Naive thymus-derived CD4-positive, alpha-beta T cell (primary cell): ENCODE results near the gene RAB26. TPM values are rescaled to one million over a fixed set of nuclear protein-coding genes. Genes with fewer than 3 reads are reported as not detected.

ENCODE experiments used
- ATAC-seq: fragments of 150-1000 bp; cut with Tn5 transposase; 2 replicates; pipeline ENCODE4 v1.10.0; 2021; ENCODE audit warnings: mild to moderate bottlenecking, moderate library complexity
- CTCF ChIA-PET: fragments of 350-600 bp; sonication (Branson Sonifier 250); formaldehyde crosslinking; loops from one replicate; lab custom pipeline; 2021; ENCODE audit warnings: antibody characterized with exemption; lab: Charles Lee
- POLR2A ChIA-PET: fragments of 350-600 bp; sonication (Branson Sonifier 250); formaldehyde crosslinking; loops from one replicate; lab custom pipeline; 2021; ENCODE audit warnings: antibody characterized with exemption, inconsistent platforms; lab: Charles Lee
- DNase-seq, 9 donors: peaks; one replicate each; pipeline versions ENCODE4 v3.0.0 to v3.0.0-alpha.2; 2020 to 2022; ENCODE audit warnings: mixed read lengths in 1 of 9
- H3K27ac ChIP-seq: one replicate; pipeline ENCODE4 v1.7.0; 2013; ENCODE audit warnings: mild to moderate bottlenecking, low read depth, low read length, moderate library complexity
- H3K27me3 ChIP-seq, 2 donors: one replicate each; pipeline ENCODE4 v1.7.0; 2013; ENCODE audit warnings: low read length in 2 of 2, mild to moderate bottlenecking in 2 of 2, moderate library complexity in 2 of 2; ENCODE audit not compliant: control insufficient read depth in 2 of 2, insufficient read depth in 2 of 2
- H3K36me3 ChIP-seq, 3 experiments: 1 replicate in 2 of 3; 2 replicates in 1 of 3; pipeline ENCODE4 v1.7.0; 2013; ENCODE audit warnings: low read length in 3 of 3, mild to moderate bottlenecking in 3 of 3, moderate library complexity in 1 of 3; ENCODE audit not compliant: insufficient read depth in 3 of 3, control insufficient read depth in 2 of 3
- H3K4me1 ChIP-seq, 2 donors: one replicate each; pipeline ENCODE4 v1.7.0; 2013; ENCODE audit warnings: low read length in 2 of 2, mild to moderate bottlenecking in 2 of 2, moderate library complexity in 1 of 2; ENCODE audit not compliant: control insufficient read depth in 2 of 2, insufficient read depth in 2 of 2
- H3K4me3 ChIP-seq: 2 replicates; pipeline ENCODE4 v1.7.0; 2013; ENCODE audit warnings: mild to moderate bottlenecking, low read length
- H3K9me3 ChIP-seq, 3 experiments: 1 replicate in 2 of 3; 2 replicates in 1 of 3; pipeline ENCODE4 v1.7.0; 2013; ENCODE audit warnings: low read length in 3 of 3; ENCODE audit not compliant: control insufficient read depth in 2 of 3
- H3K27ac Mint-ChIP-seq, 9 donors: one replicate each; pipeline ENCODE4 v1.8.0; 2020 to 2022; ENCODE audit warnings: mixed read lengths in 9 of 9, mild to moderate bottlenecking in 8 of 9, moderate library complexity in 5 of 9, inconsistent platforms in 2 of 9
- H3K27me3 Mint-ChIP-seq, 5 donors: one replicate each; pipeline ENCODE4 v1.8.0; 2021 to 2022; ENCODE audit warnings: mixed read lengths in 5 of 5, mild to moderate bottlenecking in 1 of 5
- H3K36me3 Mint-ChIP-seq, 5 donors: one replicate each; pipeline ENCODE4 v1.8.0; 2020 to 2022; ENCODE audit warnings: mixed read lengths in 5 of 5, mild to moderate bottlenecking in 3 of 5, inconsistent platforms in 1 of 5
- H3K4me1 Mint-ChIP-seq, 7 donors: one replicate each; pipeline ENCODE4 v1.8.0; 2020 to 2022; ENCODE audit warnings: mixed read lengths in 7 of 7, mild to moderate bottlenecking in 3 of 7, inconsistent platforms in 1 of 7
- H3K4me3 Mint-ChIP-seq, 10 donors: one replicate each; pipeline ENCODE4 v1.8.0; 2020 to 2022; ENCODE audit warnings: mild to moderate bottlenecking in 10 of 10, mixed read lengths in 10 of 10, moderate library complexity in 6 of 10, inconsistent platforms in 2 of 10
- H3K9me3 Mint-ChIP-seq, 11 donors: one replicate each; pipeline ENCODE4 v1.8.0; 2020 to 2022; ENCODE audit warnings: mixed read lengths in 11 of 11, mild to moderate bottlenecking in 4 of 11, inconsistent platforms in 1 of 11, moderate library complexity in 1 of 11
- intact Hi-C, 2 donors: fragments of 100-400 bp; cut with micrococcal nuclease; formaldehyde crosslinking; loops; one replicate each; pipeline ENCODE4 v1.15.1; 2023
- polyA plus RNA-seq, 2 donors: library from polyadenylated mRNA; unstranded; fragments of 300-500 nt; fragmentation: Illumina TruSeq; gene quantifications; one replicate each; pipeline ENCODE4 v1.2.3, GENCODE V29; 2021
- total RNA-seq, 6 experiments: library from RNA in 5 of 6; stranded (reverse) in 5 of 6; gene quantifications; 1 replicate in 5 of 6; 2 replicates in 1 of 6; pipeline ENCODE4 v1.2.3 and lab custom pipeline; 2021 to 2026

The RAB26 gene
- total and polyA plus RNA-seq, 7 experiments from 2014 or later: 0.29 to 0.86 (median 0.66) TPM; not detected in 4

GRCh38 chr16:2160915-2161551, 12.6 kb downstream of the RAB26 start:
- Mint-ChIP-seq H3K36me3 (peaks cover 0 to 10% (median 0%) of the 10 kb centered on the region in 5 donors), H3K4me1 (peaks cover 14 to 25% (median 20%) of the 10 kb centered on the region in 7 donors), H3K4me3 (no peak overlapping the region), H3K27ac (no peak overlapping the region), H3K27me3 (no peaks in the 10 kb centered on the region), H3K9me3 (no peaks in the 10 kb centered on the region)
- Histone ChIP-seq H3K36me3 (peaks cover 0 to 5% (median 3%) of the 10 kb centered on the region in 3 experiments), H3K4me1 (peaks cover 0 to 14% of the 10 kb centered on the region in 2 donors), H3K9me3 (no peaks in the 10 kb centered on the region), H3K27me3 (no peaks in the 10 kb centered on the region), H3K27ac (no peak overlapping the region), H3K4me3 (no peak overlapping the region)
- CTCF ChIA-PET: no interaction called here
- ATAC-seq (no peak), DNase-seq (no peak)
- POLR2A ChIA-PET: interaction anchor here (1.3 kb wide), 1 partner anchor 9 kb away, joined by 3 read pairs; no protein-coding TSS in a partner anchor
- intact Hi-C loops: no loop called here

GRCh38 chr16:2161911-2162310, 13.5 kb downstream of the RAB26 start:
- POLR2A ChIA-PET: interaction anchor here (1.3 kb wide), 1 partner anchor 10 kb away, joined by 3 read pairs; no protein-coding TSS in a partner anchor
- intact Hi-C loops: no loop called here
- CTCF ChIA-PET: interaction anchor here (1.0 kb wide), 1 partner anchor 158 kb away, joined by 3 read pairs; no protein-coding TSS in a partner anchor
- Histone ChIP-seq H3K27ac (no peak overlapping the region), H3K4me1 (peaks cover 0 to 7% of the 10 kb centered on the region in 2 donors), H3K9me3 (no peaks in the 10 kb centered on the region), H3K4me3 (no peak overlapping the region), H3K27me3 (no peaks in the 10 kb centered on the region), H3K36me3 (peaks cover 0 to 14% (median 3%) of the 10 kb centered on the region in 3 experiments)
- H3K4me3 Mint-ChIP-seq: no peak overlapping the region
- peaks cover 0 to 13% (median 0%) of the 10 kb centered on the region in 5 donors for H3K36me3 Mint-ChIP-seq
- H3K27me3 Mint-ChIP-seq: no peaks in the 10 kb centered on the region
- H3K27ac Mint-ChIP-seq: peak overlapping the region in 1 of 9 donors; percentile 51
- ATAC-seq (no peak), DNase-seq (no peak)
- no peaks in the 10 kb centered on the region for H3K9me3 Mint-ChIP-seq
- H3K4me1 Mint-ChIP-seq: peaks cover 6 to 16% (median 13%) of the 10 kb centered on the region in 7 donors

GRCh38 chr16:2162676-2163118, 14.3 kb downstream of the RAB26 start:
- Histone ChIP-seq H3K4me1 (no peaks in the 10 kb centered on the region), H3K27me3 (no peaks in the 10 kb centered on the region), H3K27ac (no peak overlapping the region), H3K9me3 (no peaks in the 10 kb centered on the region), H3K36me3 (peaks cover 0 to 22% (median 3%) of the 10 kb centered on the region in 3 experiments), H3K4me3 (no peak overlapping the region)
- H3K27me3 Mint-ChIP-seq: no peaks in the 10 kb centered on the region
- ATAC-seq (no peak), DNase-seq (no peak)
- intact Hi-C loops: no loop called here
- H3K36me3 Mint-ChIP-seq: peaks cover 0 to 13% (median 0%) of the 10 kb centered on the region in 5 donors
- peaks cover 0 to 8% (median 6%) of the 10 kb centered on the region in 7 donors for H3K4me1 Mint-ChIP-seq
- ChIA-PET POLR2A (no interaction called here), CTCF (interaction anchor here (1.0 kb wide), 1 partner anchor 159 kb away, joined by 3 read pairs; no protein-coding TSS in a partner anchor)
- no peak overlapping the region for H3K4me3 Mint-ChIP-seq
- no peak overlapping the region for H3K27ac Mint-ChIP-seq
- H3K9me3 Mint-ChIP-seq: no peaks in the 10 kb centered on the region

- Mint-ChIP-seq H3K27ac (peak overlapping the region in 2 of 9 donors; percentile 4 to 19), H3K4me3 (no peak overlapping the region), H3K36me3 (peaks cover 0 to 13% (median 0%) of the 10 kb centered on the region in 5 donors), H3K4me1 (peaks cover 0 to 8% (median 0%) of the 10 kb centered on the region in 7 donors), H3K27me3 (no peaks in the 10 kb centered on the region), H3K9me3 (no peaks in the 10 kb centered on the region)
- POLR2A ChIA-PET: interaction anchor here (0.6 kb wide), 1 partner anchor 8 kb away, joined by 3 read pairs; the partner anchor contains the start of gene TRAF7
- Histone ChIP-seq H3K9me3 (no peaks in the 10 kb centered on the region), H3K36me3 (peaks cover 0 to 28% (median 3%) of the 10 kb centered on the region in 3 experiments), H3K27ac (no peak overlapping the region), H3K4me1 (no peaks in the 10 kb centered on the region), H3K27me3 (no peaks in the 10 kb centered on the region), H3K4me3 (no peak overlapping the region)
- CTCF ChIA-PET: interaction anchor here (0.6 kb wide), 1 partner anchor 1135 kb away, joined by 4 read pairs; no protein-coding TSS in a partner anchor
- ATAC-seq (no peak), DNase-seq (no peak)
- intact Hi-C loops: no loop called here
Observed at GRCh38 chr16:2163211-2163881, 14.9 kb downstream of the RAB26 start.

- H3K4me1 ChIP-seq: no peaks in the 10 kb centered on the region
- no peak overlapping the region for H3K4me3 ChIP-seq
- no peaks in the 10 kb centered on the region for H3K27me3 Mint-ChIP-seq
- H3K9me3 Mint-ChIP-seq: no peaks in the 10 kb centered on the region
- ChIA-PET CTCF (no interaction called here), POLR2A (interaction anchor here (0.5 to 1.8 kb wide), 2 partner anchors 11 to 1476 kb away, joined by 4 to 6 read pairs; partner anchors contain the start of genes TRAF7 and WDR24)
- ATAC-seq (no peak), DNase-seq (no peak)
- H3K36me3 Mint-ChIP-seq: peaks cover 0 to 13% (median 0%) of the 10 kb centered on the region in 5 donors
- intact Hi-C loops: no loop called here
- no peaks in the 10 kb centered on the region for H3K9me3 ChIP-seq
- no peak overlapping the region for H3K4me3 Mint-ChIP-seq
- peak overlapping the region in 2 of 9 donors; percentile 25 to 56 for H3K27ac Mint-ChIP-seq
- H3K36me3 ChIP-seq: peaks cover 0 to 32% (median 3%) of the 10 kb centered on the region in 3 experiments
- peaks cover 0 to 3% (median 0%) of the 10 kb centered on the region in 7 donors for H3K4me1 Mint-ChIP-seq
- H3K27me3 ChIP-seq: no peaks in the 10 kb centered on the region
- H3K27ac ChIP-seq: no peak overlapping the region
Observed at GRCh38 chr16:2165861-2166260, 17.4 kb downstream of the RAB26 start.

- H3K4me3 ChIP-seq: no peak overlapping the region
- H3K4me3 Mint-ChIP-seq: no peak overlapping the region
- no peaks in the 10 kb centered on the region for H3K27me3 Mint-ChIP-seq
- ChIA-PET POLR2A (interaction anchor here (0.6 to 1.8 kb wide), 2 partner anchors 12 to 1322 kb away, joined by 3 to 6 read pairs; partner anchors contain the start of gene TRAF7), CTCF (interaction anchor here (0.8 kb wide), 1 partner anchor 21 kb away, joined by 3 read pairs; no protein-coding TSS in a partner anchor)
- H3K36me3 Mint-ChIP-seq: peaks cover 0 to 13% (median 0%) of the 10 kb centered on the region in 5 donors
- peaks cover 0 to 3% (median 0%) of the 10 kb centered on the region in 7 donors for H3K4me1 Mint-ChIP-seq
- no peaks in the 10 kb centered on the region for H3K27me3 ChIP-seq
- H3K36me3 ChIP-seq: peaks cover 0 to 35% (median 3%) of the 10 kb centered on the region in 3 experiments
- peak overlapping the region in 2 of 9 donors; percentile 25 to 56 for H3K27ac Mint-ChIP-seq
- ATAC-seq (no peak), DNase-seq (no peak)
- no peaks in the 10 kb centered on the region for H3K4me1 ChIP-seq
- no peaks in the 10 kb centered on the region for H3K9me3 Mint-ChIP-seq
- H3K9me3 ChIP-seq: no peaks in the 10 kb centered on the region
- intact Hi-C loops: no loop called here
- H3K27ac ChIP-seq: no peak overlapping the region
Observed at GRCh38 chr16:2166263-2167067, 18.0 kb downstream of the RAB26 start.
